Lower lobe of right lung (tissue), 2 donors: Measurements from ENCODE around the gene MX1. TPM values are rescaled to one million over a fixed set of nuclear protein-coding genes. Genes with fewer than 3 reads are reported as not detected.
A peak's percentile ranks its signal among the peaks of the same experiment; 100 is the strongest.
"Not testable (repeated sequence)": the region's sequence is repeated elsewhere in the genome, so short reads cannot be mapped to it uniquely, and the experiment has no call there.

Experiments
- ATAC-seq, 2 donors: fragments of 200-7000 bp; cut with Tn5 transposase; one replicate each; pipeline ENCODE4 v1.9.1; 2020 to 2022; ENCODE audit warnings: mild to moderate bottlenecking in 2 of 2, moderate library complexity in 2 of 2
- DNase-seq: peaks from one replicate; pipeline ENCODE4 v3.0.0-alpha.2; 2020
- H3K27ac ChIP-seq: fragments of 200-600 bp; one replicate; pipeline ENCODE4 v1.8.0; 2022
- H3K27me3 ChIP-seq: fragments of 200-600 bp; one replicate; pipeline ENCODE4 v1.8.0; 2022; ENCODE audit warnings: low read depth
- H3K36me3 ChIP-seq: fragments of 200-600 bp; one replicate; pipeline ENCODE4 v1.8.0; 2022; ENCODE audit warnings: mild to moderate bottlenecking
- H3K4me1 ChIP-seq: fragments of 200-600 bp; one replicate; pipeline ENCODE4 v1.8.0; 2022
- H3K4me3 ChIP-seq: fragments of 200-600 bp; one replicate; pipeline ENCODE4 v1.8.0; 2022; ENCODE audit warnings: mild to moderate bottlenecking
- H3K9me3 ChIP-seq: fragments of 200-600 bp; one replicate; pipeline ENCODE4 v1.8.0; 2022
- CTCF ChIP-seq: fragments of 200-600 bp; IDR thresholded peaks from one replicate; pipeline ENCODE4 v1.8.0; 2022; ENCODE audit warnings: antibody characterized with exemption, mild to moderate bottlenecking
- intact Hi-C: fragments of 100-400 bp; cut with DNase I; formaldehyde crosslinking; loops from one replicate; pipeline ENCODE4 v1.11.0; 2022
- total RNA-seq: library from RNA; stranded (reverse); fragmentation: NEBNext Ultra II Directional; extraction: Animal tissue kit (Norgen Biotek cat#: 25700); gene quantifications from one replicate; pipeline ENCODE4 v1.2.1, GENCODE V29; 2021
- donor health status: DM: no; HTN: yes; CAD: no; lungs with severe emphysema.

Gene MX1
- total RNA-seq, 1 donor from 2014 or later: 211 TPM

GRCh38 chr21:41418393-41418792 lies 7.6 kb upstream of the MX1 start:
- Histone ChIP-seq H3K27ac (peak overlapping the region; percentile 91), H3K36me3 (no peaks in the 10 kb centered on the region), H3K4me3 (no peak overlapping the region), H3K9me3 (no peaks in the 10 kb centered on the region), H3K27me3 (no peaks in the 10 kb centered on the region), H3K4me1 (peaks cover 38% of the 10 kb centered on the region)
- DNase-seq (no peak), ATAC-seq (no peak)
- intact Hi-C loops: no loop called here
- TF ChIP-seq CTCF: no peak

GRCh38 chr21:41418956-41419680 lies 6.9 kb upstream of the MX1 start:
- Histone ChIP-seq H3K27ac (peak overlapping the region; percentile 91), H3K4me1 (peaks cover 43% of the 10 kb centered on the region), H3K9me3 (no peaks in the 10 kb centered on the region), H3K4me3 (no peak overlapping the region), H3K27me3 (no peaks in the 10 kb centered on the region), H3K36me3 (no peaks in the 10 kb centered on the region)
- TF ChIP-seq CTCF: no peak
- intact Hi-C loops: no loop called here
- ATAC-seq (no peak), DNase-seq (no peak)

- peak; percentile 92 to 94 for ATAC-seq
- TF ChIP-seq CTCF: no peak
- peak overlapping the region; percentile 74 for H3K4me3 ChIP-seq
- H3K27me3 ChIP-seq: no peaks in the 10 kb centered on the region
- H3K36me3 ChIP-seq: no peaks in the 10 kb centered on the region
- H3K9me3 ChIP-seq: no peaks in the 10 kb centered on the region
- H3K4me1 ChIP-seq: peaks cover 43% of the 10 kb centered on the region
- peak overlapping the region; percentile 91 for H3K27ac ChIP-seq
- peak; percentile 89 for DNase-seq
- intact Hi-C loops: no loop called here
These were observed 5.8 kb upstream of the MX1 start for GRCh38 chr21:41419921-41420862.

- H3K27me3 ChIP-seq, ATAC-seq, H3K36me3 ChIP-seq, H3K9me3 ChIP-seq, intact Hi-C loops, DNase-seq: not testable (repeated sequence)
- peaks cover 49% of the 10 kb centered on the region for H3K4me1 ChIP-seq
- peak overlapping the region; percentile 91 for H3K27ac ChIP-seq
- peak overlapping the region; percentile 74 for H3K4me3 ChIP-seq
These were observed 5.0 kb upstream of the MX1 start for GRCh38 chr21:41420998-41421397.

GRCh38 chr21:41422546-41423304 lies 3.3 kb upstream of the MX1 start:
- no peak for ATAC-seq
- no peaks in the 10 kb centered on the region for H3K27me3 ChIP-seq
- H3K9me3 ChIP-seq: no peaks in the 10 kb centered on the region
- no peak overlapping the region for H3K27ac ChIP-seq
- H3K4me1 ChIP-seq: peaks cover 60% of the 10 kb centered on the region
- no peak overlapping the region for H3K4me3 ChIP-seq
- intact Hi-C loops: no loop called here
- no peak for TF ChIP-seq CTCF
- no peaks in the 10 kb centered on the region for H3K36me3 ChIP-seq
- DNase-seq: no peak

- intact Hi-C loops, H3K9me3 ChIP-seq, H3K4me3 ChIP-seq, ATAC-seq, DNase-seq, H3K27me3 ChIP-seq, H3K36me3 ChIP-seq, H3K27ac ChIP-seq: not testable (repeated sequence)
- peaks cover 61% of the 10 kb centered on the region for H3K4me1 ChIP-seq
These were observed 2.8 kb upstream of the MX1 start for GRCh38 chr21:41423305-41423636.
